Skeletal muscle cell (primary cell): ENCODE results near the gene COX6A1.
"Not testable (repeated sequence)": the region's sequence is repeated elsewhere in the genome, so short reads cannot be mapped to it uniquely, and the experiment has no call there.

Experiments
- DNase-seq: peaks from one replicate; pipeline ENCODE4 v3.0.0-alpha.2; 2010; ENCODE audit warnings: low read depth
- H3K4me3 ChIP-seq: 2 replicates; pipeline ENCODE4 v1.5.1; 2011; ENCODE audit warnings: low read depth, mild to moderate bottlenecking, control low read depth, low read length, moderate library complexity

Gene COX6A1

GRCh38 chr12:120422892-120423456 is 14.9 kb upstream of the COX6A1 start:
- DNase-seq, result no peak
- H3K4me3 ChIP-seq, result no peak overlapping the region

- DNase-seq, result no peak
- H3K4me3 ChIP-seq, result no peak overlapping the region
Observed at GRCh38 chr12:120425797-120426196, 12.1 kb upstream of the COX6A1 start.

- DNase-seq, result no peak
- no peak overlapping the region for H3K4me3 ChIP-seq
Observed at GRCh38 chr12:120428597-120429229, 9.2 kb upstream of the COX6A1 start.

GRCh38 chr12:120429368-120429767 is 8.5 kb upstream of the COX6A1 start:
- DNase-seq, result no peak
- no peak overlapping the region for H3K4me3 ChIP-seq

- no peak for DNase-seq
- H3K4me3 ChIP-seq, result no peak overlapping the region
Observed at GRCh38 chr12:120432772-120433525, 5.0 kb upstream of the COX6A1 start.

GRCh38 chr12:120438495-120439198 is 734 bp downstream of the COX6A1 start:
- no peak for DNase-seq
- H3K4me3 ChIP-seq, result peak overlapping the region; percentile 76

- DNase-seq, result peak; percentile 24
Observed at GRCh38 chr12:120439646-120440247, 1.8 kb downstream of the COX6A1 start.

GRCh38 chr12:120444676-120445075 is 6.8 kb downstream of the COX6A1 start:
- peak overlapping the region; percentile 100 for H3K4me3 ChIP-seq
- DNase-seq, result no peak

More at GRCh38 chr12:120439646-120440247, 1.8 kb downstream of the COX6A1 start:
- H3K4me3 ChIP-seq, result no peak overlapping the region

GRCh38 chr12:120445911-120446843 is 8.3 kb downstream of the COX6A1 start, which contains the start of the genes GATC and TRIAP1:
Gene GATC (plus strand): TSS chr12:120446444. CDS start chr12:120446481, 37 bp downstream.
Gene TRIAP1 (minus strand): TSS chr12:120446384. CDS start chr12:120446372, 12 bp downstream.
- no peak for DNase-seq
- peak within 1 kb of the TSS; percentile 100 for H3K4me3 ChIP-seq

- DNase-seq, result not testable (repeated sequence)
- peak overlapping the region; percentile 100 for H3K4me3 ChIP-seq
Observed at GRCh38 chr12:120446844-120447178, 8.9 kb downstream of the COX6A1 start.

- DNase-seq, result no peak
- H3K4me3 ChIP-seq, result no peak overlapping the region
Observed at GRCh38 chr12:120447992-120448391, 10.1 kb downstream of the COX6A1 start.

- H3K4me3 ChIP-seq, DNase-seq: not testable (repeated sequence)
Observed at GRCh38 chr12:120452524-120452923, 14.6 kb downstream of the COX6A1 start.

GRCh38 chr12:120453060-120453750 is 15.3 kb downstream of the COX6A1 start:
- no peak overlapping the region for H3K4me3 ChIP-seq
- DNase-seq, result no peak

- no peak for DNase-seq
Observed at GRCh38 chr12:120453977-120454376, 16.1 kb downstream of the COX6A1 start.

GRCh38 chr12:120455302-120455701 is 17.4 kb downstream of the COX6A1 start:
- no peak overlapping the region for H3K4me3 ChIP-seq
- no peak for DNase-seq

More at GRCh38 chr12:120453977-120454376, 16.1 kb downstream of the COX6A1 start:
- H3K4me3 ChIP-seq, result no peak overlapping the region

- DNase-seq, result no peak
- no peak overlapping the region for H3K4me3 ChIP-seq
Observed at GRCh38 chr12:120457133-120457532, 19.2 kb downstream of the COX6A1 start.

GRCh38 chr12:120460157-120460556 is 22.2 kb downstream of the COX6A1 start:
- no peak for DNase-seq
- H3K4me3 ChIP-seq, result no peak overlapping the region

GRCh38 chr12:120462099-120462640 is 24.3 kb downstream of the COX6A1 start:
- H3K4me3 ChIP-seq, result no peak overlapping the region
- no peak for DNase-seq
